Renal cortical epithelial cell (primary cell): ENCODE results near the gene CACNG3. TPM values are rescaled to one million over a fixed set of nuclear protein-coding genes. Genes with fewer than 3 reads are reported as not detected.
A peak's percentile ranks its signal among the peaks of the same experiment; 100 is the strongest.
"Not testable (repeated sequence)": the region's sequence is repeated elsewhere in the genome, so short reads cannot be mapped to it uniquely, and the experiment has no call there.

Experiments
- DNase-seq: peaks from one replicate; pipeline ENCODE4 v3.0.0-alpha.2; 2011; ENCODE audit warnings: low read depth
- total RNA-seq: library from RNA; depleted of rRNA; stranded (reverse); fragments of >200 nt; gene quantifications from 2 replicates; pipeline ENCODE4 v1.2.3, GENCODE V29; 2014

CACNG3 gene
- total RNA-seq, 1 donor from 2014 or later, result not detected

- no peak for DNase-seq
Measured at GRCh38 chr16:24279982-24280515, 23.9 kb downstream of the CACNG3 start.

GRCh38 chr16:24281466-24281865 is 25.3 kb downstream of the CACNG3 start:
- no peak for DNase-seq

DNA sequence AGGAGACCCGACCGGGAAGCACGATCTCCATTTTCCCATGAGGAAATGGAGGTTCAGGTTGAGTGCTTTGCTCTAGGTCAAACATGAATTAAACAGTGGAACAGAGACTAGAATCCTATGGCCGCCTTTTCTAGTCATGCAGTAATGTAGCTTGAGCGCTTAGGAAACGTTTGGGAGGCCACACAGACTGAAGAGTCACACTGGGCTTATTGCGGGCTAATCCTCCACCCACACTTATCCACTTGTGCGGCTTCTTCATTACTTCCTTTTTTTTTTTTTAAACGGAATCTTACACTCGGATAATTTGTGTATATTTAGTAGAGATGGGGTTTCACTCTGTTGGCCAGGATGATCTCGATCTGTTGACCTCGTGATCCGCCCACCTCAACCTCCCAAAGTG is 26.0 kb downstream of the CACNG3 start:
- no peak for DNase-seq

- DNase-seq, result no peak
Measured at GRCh38 chr16:24286741-24287405, 30.7 kb downstream of the CACNG3 start.

- DNase-seq, result no peak
Measured at GRCh38 chr16:24288516-24288915, 32.4 kb downstream of the CACNG3 start.

DNA sequence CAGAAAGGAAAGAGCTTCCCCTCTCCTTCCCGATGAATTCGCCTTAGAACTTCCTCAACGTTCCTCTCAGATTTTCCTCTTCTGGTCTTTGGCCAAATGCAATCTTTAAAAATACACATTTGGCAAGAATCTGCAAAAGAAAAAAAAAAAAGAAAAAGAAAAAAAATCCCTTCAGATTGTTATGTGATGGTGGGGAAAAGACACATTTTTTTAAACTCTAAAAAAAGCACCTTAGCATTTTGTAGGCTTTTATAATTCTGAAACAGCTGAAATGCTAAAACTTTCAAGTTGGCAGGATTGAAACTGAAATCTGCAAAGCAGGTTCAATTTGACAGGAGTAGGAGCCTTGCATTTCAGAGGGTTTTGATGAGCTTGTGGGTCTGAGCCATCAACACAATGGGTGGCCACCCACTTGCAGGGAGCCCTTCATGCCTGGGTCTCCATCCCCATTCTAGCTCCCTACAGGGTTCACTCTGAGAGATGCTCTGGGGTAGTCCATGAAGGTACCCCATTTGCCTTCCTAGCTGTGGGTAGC is 33.1 kb downstream of the CACNG3 start:
- no peak for DNase-seq

DNA sequence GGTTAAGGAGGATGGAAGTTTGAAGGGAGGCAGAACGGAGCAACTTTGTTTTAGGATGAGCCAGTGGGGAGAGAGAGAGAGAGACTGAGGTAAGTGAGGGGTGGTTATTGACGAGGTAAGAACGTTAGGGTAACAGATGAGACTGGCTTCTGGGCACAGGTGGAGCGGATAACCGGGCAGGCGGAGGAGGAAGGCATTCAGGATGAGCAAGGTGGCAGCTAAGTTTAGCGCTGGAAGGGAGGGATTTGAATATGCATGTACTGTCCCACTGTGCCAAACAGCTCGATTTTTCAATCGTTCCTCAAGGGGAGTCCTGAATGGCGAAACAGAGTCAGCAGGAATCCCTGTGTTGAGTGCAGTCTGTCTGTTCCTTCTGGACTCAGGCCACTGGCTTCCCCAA is 35.8 kb downstream of the CACNG3 start:
- DNase-seq, result no peak

GRCh38 chr16:24294131-24294530 is 38.0 kb downstream of the CACNG3 start:
- DNase-seq, result no peak

DNA sequence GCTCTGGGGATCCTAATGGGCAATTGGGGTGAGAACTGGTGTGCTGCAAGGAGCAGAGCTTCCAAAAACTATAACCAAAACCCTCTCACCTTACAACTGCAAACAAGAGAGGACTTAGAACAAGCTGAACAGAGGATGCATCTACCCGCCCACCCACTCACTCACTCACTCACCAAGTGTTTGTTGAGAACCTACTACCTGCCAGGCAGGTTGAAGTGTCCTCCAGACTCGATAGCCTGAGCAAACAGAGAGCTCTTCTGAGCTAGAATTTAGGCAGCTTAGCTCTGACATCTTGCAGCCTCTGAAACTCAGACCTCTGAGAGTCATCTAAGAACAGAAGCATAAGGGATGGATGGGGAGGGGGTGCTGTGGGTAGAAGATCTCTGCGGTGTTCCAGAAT is 41.2 kb downstream of the CACNG3 start:
- no peak for DNase-seq

- DNase-seq, result no peak
Measured at GRCh38 chr16:24298548-24299167, 42.5 kb downstream of the CACNG3 start.

GRCh38 chr16:24300750-24301149 is 44.6 kb downstream of the CACNG3 start:
- DNase-seq, result not testable (repeated sequence)

- no peak for DNase-seq
Measured at GRCh38 chr16:24302636-24303035, 46.5 kb downstream of the CACNG3 start.

DNA sequence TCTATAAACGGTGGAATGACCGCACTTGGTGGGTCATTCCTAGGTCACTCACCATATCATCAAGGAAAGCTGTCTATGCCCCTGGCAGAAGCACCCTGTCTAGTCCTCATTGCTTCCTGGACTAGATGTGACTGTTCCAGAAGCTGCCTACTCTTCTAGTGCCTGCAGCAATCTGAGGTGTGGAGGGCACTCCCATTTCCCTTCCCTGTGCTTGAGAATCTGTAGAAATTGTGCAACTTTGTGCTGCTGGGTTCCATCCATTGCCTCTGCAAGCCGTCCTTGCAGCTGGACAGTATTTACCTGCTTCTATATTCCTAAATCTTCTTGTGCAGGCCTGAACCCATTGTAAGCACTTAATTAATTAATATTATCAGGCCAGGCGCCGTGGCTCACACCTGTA is 52.1 kb downstream of the CACNG3 start:
- DNase-seq, result no peak

DNA sequence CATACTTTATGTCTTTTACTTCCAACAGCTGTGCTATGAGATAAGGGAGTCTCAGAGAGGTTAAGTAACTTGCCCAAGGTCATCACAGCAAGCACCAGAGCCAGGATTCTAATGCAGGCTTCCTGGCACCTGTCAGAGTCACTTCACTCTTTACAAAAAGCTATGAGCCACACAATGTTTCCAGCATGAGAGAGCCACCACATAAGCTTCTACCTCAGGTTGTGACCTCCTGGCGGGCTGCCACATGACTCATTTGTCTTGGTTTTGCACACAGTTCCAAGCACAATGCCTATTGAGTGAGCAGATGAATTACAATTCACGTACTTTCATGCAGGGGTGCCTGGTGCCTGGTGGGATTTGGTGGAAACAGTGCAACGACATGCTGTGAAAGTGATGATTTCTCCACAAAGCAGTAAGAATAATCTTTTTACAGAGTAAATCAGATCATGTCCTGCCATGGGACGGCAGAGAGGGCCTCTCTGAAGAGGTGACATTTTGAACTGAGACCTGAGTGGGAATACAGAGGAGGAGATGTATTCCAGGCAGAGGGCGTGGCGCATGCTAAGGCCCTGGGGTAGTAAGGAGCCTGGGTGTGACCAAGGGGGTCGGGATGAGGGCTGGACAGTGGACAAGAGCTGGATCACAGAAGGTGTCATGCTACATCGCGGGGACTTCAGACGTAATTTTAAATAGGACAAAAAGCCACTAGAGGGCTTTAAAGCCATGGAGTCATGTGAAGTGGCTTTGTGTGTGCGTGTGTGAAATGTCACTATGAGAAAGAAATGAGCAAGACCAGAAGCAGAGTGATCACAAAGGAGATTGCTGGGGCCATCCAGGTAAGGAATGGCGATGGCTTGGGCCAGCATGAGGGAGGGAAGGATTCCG is 53.4 kb downstream of the CACNG3 start:
- peak; percentile 25 for DNase-seq

DNA sequence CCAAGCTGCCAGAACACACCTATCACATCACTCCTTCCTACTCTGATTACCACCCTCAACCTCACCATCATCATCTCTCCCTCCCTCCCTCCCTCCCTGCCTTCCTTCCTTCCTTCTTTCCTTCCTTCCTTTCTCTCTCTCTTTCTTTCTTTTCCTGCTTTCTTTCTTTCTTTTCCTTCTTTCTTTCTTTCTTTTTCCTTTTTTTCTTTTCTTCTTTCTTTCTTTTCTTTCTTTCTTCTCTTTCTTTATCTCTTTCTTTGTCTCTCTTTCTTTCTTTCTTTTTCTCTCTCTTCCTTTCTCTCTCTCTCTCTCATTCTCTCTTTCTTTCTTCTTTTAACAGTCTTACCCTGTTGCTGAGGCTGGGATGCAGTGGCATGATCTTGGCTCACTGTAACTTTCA is 59.2 kb downstream of the CACNG3 start:
- DNase-seq, result no peak

GRCh38 chr16:24318680-24319079 is 62.5 kb downstream of the CACNG3 start:
- DNase-seq, result no peak

DNA sequence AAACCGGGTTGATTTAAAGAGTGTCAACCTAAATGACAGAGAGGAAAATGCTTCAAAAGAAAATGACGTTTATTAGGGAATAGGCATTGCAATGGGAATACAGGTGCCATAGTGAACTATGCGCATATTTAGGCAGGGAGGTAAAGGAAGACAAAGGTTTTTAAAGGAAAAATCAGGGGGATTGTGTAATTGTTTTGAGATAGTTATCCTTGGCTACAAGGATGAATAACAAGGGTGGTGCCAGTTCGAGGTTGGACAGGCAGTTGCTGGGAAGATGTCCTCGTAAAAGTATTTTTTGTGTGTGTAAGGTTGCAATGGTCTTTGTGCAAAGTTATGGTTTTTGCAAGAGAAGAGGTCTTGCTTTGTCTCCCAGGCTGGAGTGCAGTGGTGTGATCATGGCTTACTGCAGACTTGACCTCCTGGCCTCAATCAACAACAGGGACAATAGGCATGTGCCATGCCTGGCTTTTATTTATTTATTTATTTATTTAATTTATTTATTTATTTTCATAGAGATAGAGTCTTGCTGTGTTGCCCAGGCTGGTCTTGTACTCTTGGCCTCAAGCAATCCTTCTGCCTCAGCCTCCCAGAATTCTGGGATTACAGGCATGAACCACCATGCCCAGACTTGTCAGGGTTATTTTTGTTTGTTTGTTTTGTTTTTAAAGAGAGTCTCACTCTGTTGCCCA is 63.1 kb downstream of the CACNG3 start:
- no peak for DNase-seq

DNA sequence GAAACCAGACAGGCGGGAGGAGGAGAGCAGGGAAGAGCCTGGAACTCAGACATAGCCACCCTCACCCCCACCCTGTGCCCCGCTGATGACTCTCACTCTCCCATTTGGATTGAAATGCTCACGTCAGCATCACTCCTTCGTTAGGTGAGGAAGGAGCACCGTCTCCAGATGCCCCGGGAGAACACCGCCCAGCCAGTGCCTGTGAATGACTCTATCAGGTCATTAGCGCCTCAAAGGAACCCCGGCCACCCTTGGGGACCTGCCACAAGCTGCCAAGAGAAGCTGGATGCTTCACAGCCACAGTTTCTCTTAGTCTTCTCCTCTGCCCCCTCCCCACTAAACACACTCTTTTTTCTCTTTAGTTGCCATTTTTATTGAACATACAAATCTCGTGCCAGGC is 66.0 kb downstream of the CACNG3 start:
- DNase-seq, result no peak

DNA sequence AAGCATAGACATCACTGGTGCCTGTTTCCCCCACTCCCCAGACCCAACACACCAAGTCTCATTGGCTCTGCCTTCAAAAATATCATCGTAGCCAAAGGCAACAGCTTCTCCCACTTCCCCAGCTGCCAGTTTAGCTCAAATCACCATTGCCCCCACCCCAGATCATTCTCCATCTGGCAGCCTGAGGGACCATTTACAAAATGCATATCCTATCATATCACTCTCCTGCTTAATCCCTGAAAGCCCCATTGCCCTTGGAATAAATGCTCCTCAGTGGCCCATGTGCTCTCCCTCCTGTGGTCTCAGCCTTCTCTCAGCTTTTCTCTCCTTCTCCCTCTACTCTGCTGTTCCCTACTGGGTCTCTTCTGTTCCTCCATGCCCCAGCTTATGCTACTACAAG is 68.3 kb downstream of the CACNG3 start:
- no peak for DNase-seq

- no peak for DNase-seq
Measured at GRCh38 chr16:24328835-24329452, 72.8 kb downstream of the CACNG3 start.

- DNase-seq, result no peak
Measured at GRCh38 chr16:24332178-24332577, 76.0 kb downstream of the CACNG3 start.
